Heart right ventricle (tissue), 16 donors: ENCODE data around the gene SMPD4. TPM values are rescaled to one million over a fixed set of nuclear protein-coding genes. Genes with fewer than 3 reads are reported as not detected.
"Not testable (repeated sequence)": the region's sequence is repeated elsewhere in the genome, so short reads cannot be mapped to it uniquely, and the experiment has no call there.

ENCODE experiments used
- ATAC-seq, 8 donors: fragments of 200-7000 bp; cut with Tn5 transposase; one replicate each; pipeline ENCODE4 v1.9.1; 2020; ENCODE audit warnings: mild to moderate bottlenecking in 8 of 8, moderate library complexity in 8 of 8, moderate number of reproducible peaks in 1 of 8
- DNase-seq, 2 donors: peaks; one replicate each; pipeline ENCODE4 v3.0.0-alpha.2; 2020
- H3K27ac ChIP-seq, 10 donors: fragments of 200-600 bp; sonication (generic) in 2 of 10; one replicate each; pipeline versions ENCODE4 v1.5.0 to v1.8.0; 2020 to 2022; ENCODE audit warnings: mild to moderate bottlenecking in 3 of 10
- H3K27me3 ChIP-seq, 7 donors: fragments of 200-600 bp; one replicate each; pipeline ENCODE4 v1.8.0; 2021 to 2022; ENCODE audit warnings: mild to moderate bottlenecking in 2 of 7
- H3K36me3 ChIP-seq, 9 donors: fragments of 200-600 bp; sonication (generic) in 1 of 9; one replicate each; pipeline versions ENCODE4 v1.5.0 to v1.8.0; 2020 to 2022; ENCODE audit warnings: mild to moderate bottlenecking in 2 of 9
- H3K4me1 ChIP-seq, 9 donors: fragments of 200-600 bp; sonication (generic) in 1 of 9; one replicate each; pipeline versions ENCODE4 v1.5.0 to v1.8.0; 2020 to 2022; ENCODE audit warnings: mild to moderate bottlenecking in 4 of 9
- H3K4me3 ChIP-seq, 10 donors: fragments of 200-600 bp; sonication (generic) in 2 of 10; one replicate each; pipeline versions ENCODE4 v1.5.0 to v1.8.0; 2020 to 2022; ENCODE audit warnings: mild to moderate bottlenecking in 7 of 10, moderate library complexity in 2 of 10
- H3K9me3 ChIP-seq, 11 donors: fragments of 200-600 bp in 10 of 11; sonication (generic) in 2 of 11; one replicate each; pipeline versions ENCODE4 v1.5.0 to v1.8.0; 2013 to 2022; ENCODE audit warnings: mild to moderate bottlenecking in 2 of 11, control low read depth in 1 of 11, moderate library complexity in 1 of 11
- CTCF ChIP-seq, 9 donors: fragments of 200-600 bp; sonication (generic) in 2 of 9; IDR thresholded peaks; one replicate each; pipeline versions ENCODE4 v1.5.0 to v1.8.0; 2021 to 2022; ENCODE audit warnings: antibody characterized with exemption in 9 of 9, mild to moderate bottlenecking in 5 of 9, moderate library complexity in 1 of 9
- WGBS, 2 donors: extraction: QIAGEN DNeasy Blood & Tissue Kit; methylation state at CpG; one replicate each; pipeline ENCODE4 v1.1.7; 2013; ENCODE audit warnings: inconsistent platforms in 1 of 2; 5-methylcytosine and 5-hydroxymethylcytosine counted together
- intact Hi-C, 10 donors: fragments of 100-400 bp; cut with DNase I; formaldehyde crosslinking; loops; one replicate each; pipeline versions ENCODE4 v1.11.1 to v1.14.2; 2022
- polyA plus RNA-seq, 2 donors: library from polyadenylated mRNA; stranded (reverse); fragments of 200-250 nt; gene quantifications; one replicate each; pipeline ENCODE4 v1.2.3, GENCODE V29; 2013
- total RNA-seq, 10 donors: library from RNA; stranded (reverse); fragmentation: NEBNext Ultra II Directional in 3 of 10; extraction: Animal tissue kit (Norgen Biotek cat#: 25700) in 3 of 10; gene quantifications; one replicate each; pipeline versions ENCODE4 v1.2.1 to v1.2.4, GENCODE V29; 2021 to 2023
- donor health status: Arrhythmogenic right ventricular cardiomyopathy.
- donor health status: ischemic (EF 13 %, LVEDD 7.1; RV severe dilation, severe dysfunction).
- donor health status: healthy with polysubstance abuse.
- donor health status: DM: no; HTN: yes; CAD: no.
- donor health status: DM: no; HTN: no; CAD: no.
- donor health status: ischemic (EF 25% LVEDD 6.9; RV normal size, moderate dysfunction).
- donor health status: ischemic (EF 25% LVEDD 5.7; RV mildly dilated, moderate dysfunction).
- donor health status: healthy.
- donor health status: DM: yes; HTN: yes; CAD: no.
- donor health status: Ischemic cardiomyopathy.
- donor health status: ischemic (EF 35%, LVEDD 5.7; RV mildly dilated, moderate dysfunction).
- donor health status: nonischemic (EF 11% LVEDD 7.7; RV severe dilation, severe dysfunction).
- donor health status: DM: yes; HTN: yes; CAD: no.
- donor health status: PGD.
- donor health status: ischemic (EF 29% LVEDD 5.4; RV normal size, mild dysfunction).
- donor health status: nonischemic (EF 23%, LVEDD 6.1; RV moderate dilation, normal function).

SMPD4 gene
- total and polyA plus RNA-seq, 12 donors = 21.9 to 60.6 (median 26.6) TPM

GRCh38 chr2:130181880-130182682 is 679 bp upstream of the SMPD4 start, which contains the start of gene MZT2B:
TSS of gene MZT2B (plus strand) at chr2:130182262. CDS start at chr2:130182283, 21 bp downstream.
- H3K9me3 ChIP-seq, H3K27me3 ChIP-seq: not testable (repeated sequence)
- DNase-seq (peak; percentile 87 to 92), ATAC-seq (peak; percentile 89 to 94 (median 94))
- TF ChIP-seq CTCF (IDR thresholded peaks at IDR 0.05) = peak in 8 of 9 donors; percentile 64 to 95 (median 77)
- intact Hi-C loops = loop anchor here in 9 of 10 donors (5.0 to 10.0 kb wide), 6 partner anchors 143 to 1303 kb away; partner anchors contain the start of gene IMP4 (in 2 of the 9)
- Histone ChIP-seq H3K36me3 (peaks cover 0 to 22% (median 0%) of the 10 kb centered on the region in 9 donors), H3K27ac (peak within 1 kb of the TSS; percentile 77 to 98 (median 92)), H3K4me1 (peaks cover 11 to 29% (median 23%) of the 10 kb centered on the region in 9 donors), H3K4me3 (peak within 1 kb of the TSS; percentile 77 to 99 (median 94))
- 1% methylated on average over 72 to 83 of the region's 86 CpGs for WGBS, 2 donors

- H3K4me3 ChIP-seq = peak overlapping the region; percentile 77 to 99 (median 94)
- not testable (repeated sequence) for ATAC-seq, H3K27me3 ChIP-seq, H3K9me3 ChIP-seq, DNase-seq
- peaks cover 11 to 30% (median 23%) of the 10 kb centered on the region in 9 donors for H3K4me1 ChIP-seq
- H3K27ac ChIP-seq = peak overlapping the region; percentile 77 to 98 (median 92)
- WGBS, 2 donors = 24 to 25% methylated on average over 38 of the region's 38 CpGs
- intact Hi-C loops = loop anchor here in 9 of 10 donors (5.0 to 10.0 kb wide), 6 partner anchors 144 to 1304 kb away; partner anchors contain the start of gene IMP4 (in 2 of the 9)
- peaks cover 0 to 28% (median 0%) of the 10 kb centered on the region in 9 donors for H3K36me3 ChIP-seq
These were observed 738 bp downstream of the SMPD4 start for GRCh38 chr2:130180404-130181324.

- Histone ChIP-seq H3K4me1 (peaks cover 0 to 21% (median 4%) of the 10 kb centered on the region in 9 donors), H3K36me3 (peaks cover 0 to 80% (median 11%) of the 10 kb centered on the region in 9 donors), H3K27ac (peak overlapping the region in 9 of 10 donors; percentile 32 to 78 (median 52))
- H3K9me3 ChIP-seq, H3K4me3 ChIP-seq, intact Hi-C loops, H3K27me3 ChIP-seq: not testable (repeated sequence)
- ATAC-seq = peak; percentile 59 to 94 (median 84)
- DNase-seq = peak in 1 of 2 donors; percentile 22
- 48 to 63% methylated on average over 5 of the region's 5 CpGs for WGBS, 2 donors
These were observed 6.5 kb downstream of the SMPD4 start for GRCh38 chr2:130174866-130175265.

GRCh38 chr2:130169896-130170295 is 11.5 kb downstream of the SMPD4 start:
- Histone ChIP-seq H3K4me3 (no peak overlapping the region), H3K9me3 (no peaks in the 10 kb centered on the region), H3K27me3 (no peaks in the 10 kb centered on the region), H3K36me3 (peaks cover 0 to 100% (median 39%) of the 10 kb centered on the region in 9 donors), H3K27ac (no peak overlapping the region), H3K4me1 (peaks cover 0 to 10% (median 0%) of the 10 kb centered on the region in 9 donors)
- intact Hi-C loops = no loop called here
- WGBS, 2 donors = 91 to 92% methylated on average over 7 of the region's 7 CpGs
- ATAC-seq = no peak
- DNase-seq = no peak
- TF ChIP-seq CTCF (IDR thresholded peaks at IDR 0.05) = no peak

- H3K4me3 ChIP-seq, H3K4me1 ChIP-seq, H3K27me3 ChIP-seq, DNase-seq, H3K27ac ChIP-seq, ATAC-seq, intact Hi-C loops, H3K9me3 ChIP-seq: not testable (repeated sequence)
- peaks cover 0 to 100% (median 43%) of the 10 kb centered on the region in 9 donors for H3K36me3 ChIP-seq
- 89 to 98% methylated on average over 3 of the region's 3 CpGs for WGBS, 2 donors
These were observed 12.2 kb downstream of the SMPD4 start for GRCh38 chr2:130169163-130169562.

- 76% methylated on average over 3 of the region's 3 CpGs for WGBS, 2 donors
- peaks cover 0 to 93% (median 46%) of the 10 kb centered on the region in 9 donors for H3K36me3 ChIP-seq
- H3K27me3 ChIP-seq, DNase-seq, H3K4me1 ChIP-seq, ATAC-seq, H3K4me3 ChIP-seq, H3K27ac ChIP-seq, H3K9me3 ChIP-seq, intact Hi-C loops: not testable (repeated sequence)
These were observed 14.8 kb downstream of the SMPD4 start for GRCh38 chr2:130166611-130167010.
